AG10803 (cell line): ENCODE data around the gene TMEM94.

Source experiments
- DNase-seq: peaks from one replicate; pipeline ENCODE4 v3.0.0; 2010; ENCODE audit warnings: low read depth
- H3K4me3 ChIP-seq: 2 replicates; pipeline ENCODE4 v1.5.1; 2011; ENCODE audit warnings: mild to moderate bottlenecking, low read length, control low read depth
- CTCF ChIP-seq: conservative IDR thresholded peaks from 2 replicates; pipeline ENCODE4 v1.5.1; 2011; ENCODE audit warnings: mild to moderate bottlenecking, low read length, control low read depth, inconsistent platforms

The TMEM94 gene

GRCh38 chr17:75503976-75504346, 47.5 kb downstream of the TMEM94 start:
- H3K4me3 ChIP-seq: no peak overlapping the region
- no peak for DNase-seq
- no peak for TF ChIP-seq CTCF

- peak; percentile 47 for TF ChIP-seq CTCF
- H3K4me3 ChIP-seq: no peak overlapping the region
- DNase-seq: peak; percentile 6
These were observed 48.1 kb downstream of the TMEM94 start for GRCh38 chr17:75504347-75505151.

GRCh38 chr17:75505152-75505409, 48.6 kb downstream of the TMEM94 start:
- TF ChIP-seq CTCF: no peak
- no peak for DNase-seq

GRCh38 chr17:75505640-75506039, 49.2 kb downstream of the TMEM94 start:
- no peak for TF ChIP-seq CTCF
- H3K4me3 ChIP-seq: no peak overlapping the region
- DNase-seq: no peak

More at GRCh38 chr17:75505152-75505409, 48.6 kb downstream of the TMEM94 start:
- no peak overlapping the region for H3K4me3 ChIP-seq

GRCh38 chr17:75506134-75506533, 49.7 kb downstream of the TMEM94 start:
- no peak overlapping the region for H3K4me3 ChIP-seq
- no peak for DNase-seq
- no peak for TF ChIP-seq CTCF

- H3K4me3 ChIP-seq: no peak overlapping the region
- no peak for DNase-seq
- TF ChIP-seq CTCF: no peak
These were observed 50.5 kb downstream of the TMEM94 start for GRCh38 chr17:75506888-75507287.
